WI38 (cell line): Measurements from ENCODE around the gene FLAD1.
"Not testable (repeated sequence)": the region's sequence is repeated elsewhere in the genome, so short reads cannot be mapped to it uniquely, and the experiment has no call there.

Experiments
- H3K4me3 ChIP-seq: 2 replicates; pipeline ENCODE4 v1.5.1; 2011; ENCODE audit warnings: low read depth, mild to moderate bottlenecking, control low read depth, low read length
- TF ChIP-seq, protein P1 (sequence below): IDR thresholded peaks from 2 replicates; pipeline ENCODE4 v1.5.1; 2012; ENCODE audit warnings: low read depth, mild to moderate bottlenecking, control low read depth, low read length

Gene FLAD1

DNA sequence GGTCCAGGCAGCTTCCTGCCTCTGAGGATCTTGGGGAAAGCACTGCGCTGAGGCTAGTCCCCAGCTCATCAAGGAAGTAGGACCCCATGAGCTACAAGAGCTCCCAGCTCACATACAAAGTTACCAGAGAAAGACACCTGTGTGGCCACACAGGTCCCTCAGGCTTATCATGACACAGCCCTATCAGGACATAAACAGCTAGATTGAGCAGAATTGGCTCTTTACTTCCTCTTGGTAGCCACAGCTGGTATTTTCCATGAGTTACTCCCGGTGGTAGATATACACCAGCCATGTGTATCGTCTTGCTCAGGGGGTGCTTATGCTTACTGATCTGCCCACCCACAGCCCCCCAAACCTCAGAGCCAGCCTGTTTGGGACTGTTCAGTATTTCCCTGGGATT lies 11.4 kb downstream of the FLAD1 start:
- TF ChIP-seq, protein P1, sequence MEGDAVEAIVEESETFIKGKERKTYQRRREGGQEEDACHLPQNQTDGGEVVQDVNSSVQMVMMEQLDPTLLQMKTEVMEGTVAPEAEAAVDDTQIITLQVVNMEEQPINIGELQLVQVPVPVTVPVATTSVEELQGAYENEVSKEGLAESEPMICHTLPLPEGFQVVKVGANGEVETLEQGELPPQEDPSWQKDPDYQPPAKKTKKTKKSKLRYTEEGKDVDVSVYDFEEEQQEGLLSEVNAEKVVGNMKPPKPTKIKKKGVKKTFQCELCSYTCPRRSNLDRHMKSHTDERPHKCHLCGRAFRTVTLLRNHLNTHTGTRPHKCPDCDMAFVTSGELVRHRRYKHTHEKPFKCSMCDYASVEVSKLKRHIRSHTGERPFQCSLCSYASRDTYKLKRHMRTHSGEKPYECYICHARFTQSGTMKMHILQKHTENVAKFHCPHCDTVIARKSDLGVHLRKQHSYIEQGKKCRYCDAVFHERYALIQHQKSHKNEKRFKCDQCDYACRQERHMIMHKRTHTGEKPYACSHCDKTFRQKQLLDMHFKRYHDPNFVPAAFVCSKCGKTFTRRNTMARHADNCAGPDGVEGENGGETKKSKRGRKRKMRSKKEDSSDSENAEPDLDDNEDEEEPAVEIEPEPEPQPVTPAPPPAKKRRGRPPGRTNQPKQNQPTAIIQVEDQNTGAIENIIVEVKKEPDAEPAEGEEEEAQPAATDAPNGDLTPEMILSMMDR = no peak
- no peak overlapping the region for H3K4me3 ChIP-seq

DNA sequence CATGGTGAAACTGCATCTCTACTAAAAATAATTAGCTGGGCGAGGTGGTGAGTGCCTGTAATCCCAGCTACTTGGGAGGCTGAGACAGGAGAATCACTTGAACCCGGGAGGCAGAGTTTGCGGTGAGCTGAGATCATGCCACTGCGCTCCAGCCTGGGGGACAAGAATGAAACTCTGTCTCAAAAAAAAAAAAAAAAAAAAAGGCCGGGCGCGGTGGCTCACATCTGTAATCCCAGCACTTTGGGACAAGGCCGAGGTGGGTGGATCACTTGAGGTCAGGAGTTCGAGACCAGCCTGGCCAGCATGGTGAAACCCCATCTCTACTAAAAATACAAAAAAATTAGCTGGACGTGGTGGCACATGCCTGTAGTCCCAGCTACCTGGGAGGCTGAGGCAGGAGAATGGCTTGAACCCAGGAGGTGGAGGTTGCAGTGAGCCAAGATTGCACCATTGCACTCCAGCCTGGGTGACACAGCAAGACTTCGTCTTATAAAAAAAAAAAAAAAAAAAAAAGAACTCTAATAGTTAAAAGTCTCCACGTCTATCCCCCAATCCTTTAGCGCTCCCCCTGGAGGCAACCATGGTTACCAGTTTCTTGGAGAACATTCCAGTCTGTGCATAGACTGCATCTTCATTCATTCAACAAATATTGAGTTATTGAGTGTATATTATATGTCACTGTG lies 12.3 kb downstream of the FLAD1 start:
- H3K4me3 ChIP-seq = not testable (repeated sequence)
- TF ChIP-seq, protein P1 = peak; percentile 38; the same call in 1 of the 2 replicates

DNA sequence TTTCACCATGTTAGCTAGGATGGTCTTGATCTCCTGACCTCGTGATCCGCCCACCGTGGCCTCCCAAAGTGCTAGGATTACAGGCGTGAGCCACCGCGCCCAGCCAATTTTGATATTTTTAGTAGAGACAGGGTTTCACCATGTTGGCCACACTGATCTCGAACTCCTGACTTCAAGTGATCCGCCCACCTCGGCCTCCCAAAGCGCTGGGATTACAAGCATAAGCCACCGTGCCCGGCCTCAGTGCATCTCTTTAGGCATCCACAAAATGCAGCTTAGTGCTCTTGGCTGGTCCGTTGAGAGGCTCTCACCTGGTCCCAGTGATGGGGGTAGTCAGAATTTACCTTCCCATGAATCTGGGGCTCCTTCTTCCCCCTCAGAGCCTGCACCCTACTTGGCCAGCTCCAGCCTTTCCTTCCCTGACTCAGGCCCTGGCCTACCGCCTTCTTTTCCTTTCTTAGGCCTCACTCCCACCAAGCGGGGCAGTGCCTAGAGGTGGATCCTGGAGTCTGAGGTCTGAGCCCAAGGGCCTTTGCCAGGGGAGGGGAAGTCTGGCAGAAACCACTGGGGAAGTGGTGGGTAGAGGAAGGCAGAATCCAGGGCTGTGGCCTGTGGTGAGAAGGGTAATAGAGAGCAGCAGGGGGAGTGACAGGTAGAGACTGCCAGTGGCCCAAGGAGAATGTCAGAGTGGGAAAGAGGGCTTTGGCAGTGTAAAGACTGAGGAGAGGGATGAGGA lies 14.0 kb downstream of the FLAD1 start:
- TF ChIP-seq, protein P1 = no peak
- H3K4me3 ChIP-seq = no peak overlapping the region

DNA sequence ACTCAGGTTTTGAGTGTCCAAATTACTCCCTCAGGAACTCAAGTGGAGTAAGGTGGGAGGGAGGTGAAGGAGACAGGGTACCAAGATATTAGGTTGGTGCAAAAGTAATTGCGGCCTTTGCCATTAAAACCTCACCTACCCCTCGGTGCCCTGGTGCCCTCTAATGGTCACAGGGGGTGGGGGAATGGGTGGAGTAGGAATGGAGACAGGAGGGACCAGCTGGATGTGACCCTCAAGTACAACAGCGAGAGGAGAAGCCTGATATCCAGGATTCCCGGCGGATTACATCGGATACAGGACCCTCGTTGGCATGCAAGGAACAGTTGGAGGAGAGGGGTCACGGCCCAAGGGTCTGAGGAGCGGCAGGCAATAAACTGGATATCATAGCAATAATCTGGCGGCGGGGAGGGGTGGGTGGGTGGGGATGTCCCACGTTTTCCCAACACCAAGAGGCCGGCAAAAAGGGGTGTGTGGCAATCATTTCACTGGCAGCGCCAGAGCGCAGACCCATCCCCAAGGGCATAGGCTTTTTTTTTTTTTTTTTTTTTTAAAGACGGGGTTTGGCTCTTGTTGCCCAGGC lies 15.1 kb downstream of the FLAD1 start:
- TF ChIP-seq, protein P1 = 0 out of 2 replicates have a peak, but pooled peaks have one; percentile 4
- no peak overlapping the region for H3K4me3 ChIP-seq

DNA sequence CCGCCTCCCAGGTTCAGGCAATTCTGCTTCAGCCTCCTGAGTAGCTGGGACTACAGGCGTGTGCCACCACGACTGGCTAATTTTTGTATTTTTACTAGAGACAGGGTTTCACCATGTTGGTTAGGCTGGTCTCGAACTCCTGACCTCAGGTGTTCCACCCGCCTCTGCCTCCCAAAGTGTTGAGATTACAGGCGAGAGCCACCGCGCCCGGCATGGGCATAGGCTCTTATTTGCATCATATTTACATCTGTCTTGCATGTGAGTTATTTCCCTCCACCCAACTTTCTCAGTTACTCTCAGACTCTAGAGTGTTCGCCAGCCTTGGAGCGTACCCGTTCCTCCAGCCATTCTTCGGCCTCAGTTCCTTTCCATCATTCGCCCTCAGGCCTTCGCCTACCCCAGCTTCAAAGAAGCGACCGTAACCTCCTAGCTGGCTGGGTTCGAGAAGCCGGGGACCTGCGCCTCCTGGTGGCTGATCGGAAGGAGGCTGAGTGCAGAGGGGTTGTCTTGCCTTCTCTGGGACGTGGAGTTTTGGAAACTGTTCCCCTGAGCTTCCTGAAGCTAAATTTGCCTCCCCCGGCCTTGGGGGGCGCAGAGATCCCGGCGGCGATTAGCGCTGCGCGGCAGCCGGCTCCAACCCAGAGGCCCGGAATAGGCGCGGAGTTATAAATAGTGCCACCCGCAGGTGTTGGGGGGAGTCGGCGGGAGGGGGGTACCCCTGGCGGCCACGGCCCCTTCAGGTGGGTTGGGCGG lies 15.8 kb downstream of the FLAD1 start:
- TF ChIP-seq, protein P1 = peak; percentile 91
- H3K4me3 ChIP-seq = peak overlapping the region; percentile 6; the same call in 1 of the 2 replicates

DNA sequence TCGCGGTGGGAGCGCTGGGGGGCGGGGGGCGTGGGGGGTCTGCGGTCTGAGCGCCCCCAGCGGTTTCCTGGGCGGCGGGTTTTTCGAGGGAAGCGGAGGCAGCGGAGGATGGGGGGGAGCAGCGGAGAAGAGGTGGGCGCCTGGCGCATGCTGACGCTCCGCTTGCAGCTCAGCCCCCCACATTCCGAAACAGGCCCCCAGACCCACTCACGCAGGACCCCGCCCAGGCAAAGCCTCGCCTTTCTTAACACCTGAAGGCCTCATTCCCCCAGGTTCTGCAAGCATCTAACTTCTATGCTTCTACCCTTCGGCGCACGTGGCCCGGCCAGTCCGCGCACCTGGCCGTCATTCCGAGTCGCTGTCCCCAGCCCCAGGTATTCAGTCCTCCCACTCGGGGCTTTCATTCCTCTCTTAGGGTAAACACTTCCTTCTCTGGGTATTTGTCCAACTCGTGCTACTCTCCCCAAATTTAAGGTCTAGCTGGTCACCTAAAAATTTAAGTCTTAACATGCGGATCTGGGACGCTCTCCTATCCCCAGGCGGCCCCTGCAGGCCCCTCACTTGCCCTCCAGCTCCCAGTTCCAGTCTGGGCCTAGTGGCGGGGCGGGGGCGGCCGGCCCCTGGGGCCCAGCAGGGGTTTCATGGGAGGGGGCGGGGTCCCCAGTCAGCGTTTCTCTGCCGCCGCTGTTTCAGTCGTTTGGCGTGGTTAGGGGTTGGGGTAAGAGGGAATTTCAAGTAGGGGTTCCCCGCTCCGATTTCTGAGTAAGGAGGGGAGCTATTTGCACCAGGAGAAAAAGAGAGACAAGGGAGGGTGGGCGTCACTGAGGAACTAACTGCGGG lies 16.6 kb downstream of the FLAD1 start:
- H3K4me3 ChIP-seq = peak overlapping the region; percentile 81
- TF ChIP-seq, protein P1 = no peak
